H1 (cell line): ENCODE measurements around the gene ARHGEF2.

Experiments used
- CHD1 ChIP-seq: IDR thresholded peaks from 2 replicates; pipeline ENCODE4 v1.6.1; 2012; ENCODE audit warnings: low read depth, low read length, improper control_type of control experiment
- POLR2A ChIP-seq, 2 experiments: IDR thresholded peaks; 1 replicate in 1 of 2; 2 replicates in 1 of 2; pipeline ENCODE4 v1.6.1; 2011; ENCODE audit warnings: low read depth in 2 of 2, low read length in 2 of 2, mild to moderate bottlenecking in 2 of 2; ENCODE audit errors: control extremely low read depth in 1 of 2
- RBBP5 ChIP-seq: IDR thresholded peaks from 2 replicates; pipeline ENCODE4 v1.7.1; 2012; ENCODE audit warnings: low read depth, mild to moderate bottlenecking, inconsistent platforms, low read length, moderate library complexity, borderline replicate concordance
- TAF1 ChIP-seq: IDR thresholded peaks from 2 replicates; pipeline ENCODE4 v1.6.1; 2011; ENCODE audit warnings: mild to moderate bottlenecking, low read depth, low read length
- YY1 ChIP-seq: IDR thresholded peaks from 2 replicates; pipeline ENCODE4 v1.6.1; 2011; ENCODE audit warnings: low read depth, mild to moderate bottlenecking, low read length
- TF ChIP-seq, protein P1 (sequence below), 3 experiments: IDR thresholded peaks; 1 replicate in 2 of 3; 2 replicates in 1 of 3; pipeline versions ENCODE4 v1.5.1 to v1.6.1; 2011; ENCODE audit warnings: low read length in 3 of 3, mild to moderate bottlenecking in 3 of 3, inconsistent platforms in 2 of 3, low read depth in 1 of 3, moderate library complexity in 1 of 3; ENCODE audit not compliant: insufficient read depth in 1 of 3; ENCODE audit errors: control extremely low read depth in 1 of 3
- TF ChIP-seq, protein P2 (sequence below): IDR thresholded peaks from 2 replicates; pipeline ENCODE4 v1.6.1; 2012; ENCODE audit warnings: inconsistent platforms

DNA sequence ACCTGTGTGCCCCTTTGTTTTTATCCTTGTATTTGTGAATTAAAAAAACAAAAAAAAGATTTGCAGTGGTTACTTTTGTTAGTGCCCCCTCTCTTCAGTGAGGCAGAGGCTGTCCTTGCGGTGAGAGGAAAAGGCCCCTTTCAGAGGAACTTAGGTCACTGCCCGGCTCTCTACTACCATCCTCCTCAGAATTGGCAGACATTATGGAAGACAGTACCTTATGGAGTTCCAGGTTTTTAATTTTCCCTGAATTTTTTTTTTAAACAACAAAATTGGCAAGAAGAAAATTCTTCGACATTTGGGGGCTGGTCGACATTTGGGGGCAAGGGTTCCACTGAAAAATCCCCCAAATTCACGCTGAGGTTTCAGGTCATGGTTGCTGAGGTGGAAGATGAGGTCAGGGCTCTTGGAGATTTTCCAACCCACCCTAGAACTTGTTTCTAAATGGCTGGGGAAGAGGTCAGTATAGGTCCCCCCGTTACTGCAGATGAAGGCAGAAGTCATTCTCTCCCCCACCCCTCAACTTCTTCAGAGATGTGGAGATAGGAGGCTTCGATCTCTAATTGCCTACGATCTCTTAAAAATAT lies 31.6 kb downstream of the ARHGEF2 start:
- TF ChIP-seq POLR2A (IDR thresholded peaks at IDR 0.05; ENCODE audit: control extremely low read depth in 1 of 2, low read depth in 2 of 2, low read length in 2 of 2): no peak
- TF ChIP-seq YY1: no peak
- TF ChIP-seq, protein P1, sequence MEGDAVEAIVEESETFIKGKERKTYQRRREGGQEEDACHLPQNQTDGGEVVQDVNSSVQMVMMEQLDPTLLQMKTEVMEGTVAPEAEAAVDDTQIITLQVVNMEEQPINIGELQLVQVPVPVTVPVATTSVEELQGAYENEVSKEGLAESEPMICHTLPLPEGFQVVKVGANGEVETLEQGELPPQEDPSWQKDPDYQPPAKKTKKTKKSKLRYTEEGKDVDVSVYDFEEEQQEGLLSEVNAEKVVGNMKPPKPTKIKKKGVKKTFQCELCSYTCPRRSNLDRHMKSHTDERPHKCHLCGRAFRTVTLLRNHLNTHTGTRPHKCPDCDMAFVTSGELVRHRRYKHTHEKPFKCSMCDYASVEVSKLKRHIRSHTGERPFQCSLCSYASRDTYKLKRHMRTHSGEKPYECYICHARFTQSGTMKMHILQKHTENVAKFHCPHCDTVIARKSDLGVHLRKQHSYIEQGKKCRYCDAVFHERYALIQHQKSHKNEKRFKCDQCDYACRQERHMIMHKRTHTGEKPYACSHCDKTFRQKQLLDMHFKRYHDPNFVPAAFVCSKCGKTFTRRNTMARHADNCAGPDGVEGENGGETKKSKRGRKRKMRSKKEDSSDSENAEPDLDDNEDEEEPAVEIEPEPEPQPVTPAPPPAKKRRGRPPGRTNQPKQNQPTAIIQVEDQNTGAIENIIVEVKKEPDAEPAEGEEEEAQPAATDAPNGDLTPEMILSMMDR (IDR thresholded peaks at IDR 0.05; ENCODE audit: control extremely low read depth in 1 of 3, insufficient read depth in 1 of 3, low read depth in 1 of 3, low read length in 3 of 3): no peak
- TF ChIP-seq RBBP5: no peak
- TF ChIP-seq TAF1: no peak
- TF ChIP-seq, protein P2, sequence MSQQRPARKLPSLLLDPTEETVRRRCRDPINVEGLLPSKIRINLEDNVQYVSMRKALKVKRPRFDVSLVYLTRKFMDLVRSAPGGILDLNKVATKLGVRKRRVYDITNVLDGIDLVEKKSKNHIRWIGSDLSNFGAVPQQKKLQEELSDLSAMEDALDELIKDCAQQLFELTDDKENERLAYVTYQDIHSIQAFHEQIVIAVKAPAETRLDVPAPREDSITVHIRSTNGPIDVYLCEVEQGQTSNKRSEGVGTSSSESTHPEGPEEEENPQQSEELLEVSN: no peak
- no peak for TF ChIP-seq CHD1
